DND-41 (cell line): ENCODE data around the gene SH2B3.

Experiments used
- CTCF ChIP-seq: IDR thresholded peaks from 2 replicates; pipeline ENCODE4 v1.5.1; 2012; ENCODE audit warnings: borderline replicate concordance, low read length, moderate library complexity, mild to moderate bottlenecking; ENCODE audit not compliant: poor library complexity, severe bottlenecking; ENCODE audit errors: extremely low read depth
- EZH2 ChIP-seq: IDR thresholded peaks from 3 replicates; pipeline ENCODE4 v1.6.1; 2012; ENCODE audit warnings: borderline replicate concordance, low read depth, mild to moderate bottlenecking, moderate library complexity, low read length, inconsistent platforms; ENCODE audit not compliant: severe bottlenecking

DNA sequence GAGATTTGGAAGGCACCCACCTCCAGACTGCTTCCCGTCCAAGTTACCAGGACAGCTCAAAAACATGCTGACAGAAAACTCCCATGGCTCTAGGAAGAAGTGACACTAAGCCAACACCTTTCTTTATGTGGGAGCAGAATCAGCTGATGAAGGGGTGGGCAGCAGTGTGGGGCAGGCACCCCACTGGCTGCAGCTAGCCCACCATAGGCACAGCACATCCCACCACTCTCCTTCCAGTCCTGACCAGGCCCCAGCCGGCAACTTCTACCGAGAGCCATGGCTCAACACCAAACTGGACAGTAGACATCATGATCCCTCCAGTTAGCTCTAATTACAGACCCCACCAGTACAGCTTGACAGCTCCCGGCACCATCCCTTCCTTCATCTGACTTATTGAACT is 45.0 kb downstream of the SH2B3 start:
- TF ChIP-seq EZH2 (no peak), CTCF (no peak)
